COLO668 (cell line): Measurements from ENCODE around the gene MYT1.

Experiments used
- DNase-seq: peaks from one replicate; lab custom pipeline; 2025; ENCODE audit not compliant: unreplicated experiment; lab: John Stamatoyannopoulos, UW

The MYT1 gene

DNA sequence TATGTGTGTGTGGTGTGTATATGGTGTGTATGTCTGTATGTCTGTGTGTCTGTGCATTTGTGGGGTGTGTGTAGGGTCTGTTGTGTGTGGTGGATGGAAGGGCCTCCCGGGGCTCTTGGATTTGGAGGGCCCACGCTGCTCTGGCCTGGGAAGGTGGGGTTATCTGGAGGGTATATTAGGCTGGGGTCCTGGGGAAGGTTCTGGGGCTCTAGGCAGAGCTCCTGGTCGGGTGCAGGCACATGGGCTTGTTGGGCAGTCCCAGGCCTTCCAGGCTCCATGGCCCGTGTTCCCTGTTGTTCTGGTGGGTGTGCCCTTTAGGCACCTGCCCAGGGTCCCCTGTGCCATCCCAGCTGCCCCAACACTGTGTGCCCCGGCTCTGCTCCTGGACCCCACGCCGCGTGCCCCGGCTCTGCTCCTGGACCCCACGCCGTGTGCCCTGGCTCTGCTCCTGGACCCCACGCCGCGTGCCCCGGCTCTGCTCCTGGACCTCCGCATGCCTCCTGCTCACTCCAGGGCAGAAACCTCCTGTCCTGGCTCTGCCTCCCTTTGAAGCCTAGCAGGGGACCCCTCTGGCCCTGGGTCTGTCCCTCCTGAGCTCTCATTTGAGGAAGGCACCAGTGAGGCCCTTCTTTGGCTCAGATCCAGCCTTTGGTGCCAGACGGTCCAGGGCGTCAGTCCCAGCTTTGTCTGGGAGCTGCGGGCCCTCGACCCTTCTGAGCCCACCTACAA lies 10.2 kb upstream of the MYT1 start:
- no peak for DNase-seq

GRCh38 chr20:64154590-64155257 lies 9.5 kb upstream of the MYT1 start:
- DNase-seq: no peak

GRCh38 chr20:64155258-64156135 lies 8.8 kb upstream of the MYT1 start:
- DNase-seq: no peak

GRCh38 chr20:64156136-64156885 lies 7.9 kb upstream of the MYT1 start:
- DNase-seq: peak; percentile 33

DNA sequence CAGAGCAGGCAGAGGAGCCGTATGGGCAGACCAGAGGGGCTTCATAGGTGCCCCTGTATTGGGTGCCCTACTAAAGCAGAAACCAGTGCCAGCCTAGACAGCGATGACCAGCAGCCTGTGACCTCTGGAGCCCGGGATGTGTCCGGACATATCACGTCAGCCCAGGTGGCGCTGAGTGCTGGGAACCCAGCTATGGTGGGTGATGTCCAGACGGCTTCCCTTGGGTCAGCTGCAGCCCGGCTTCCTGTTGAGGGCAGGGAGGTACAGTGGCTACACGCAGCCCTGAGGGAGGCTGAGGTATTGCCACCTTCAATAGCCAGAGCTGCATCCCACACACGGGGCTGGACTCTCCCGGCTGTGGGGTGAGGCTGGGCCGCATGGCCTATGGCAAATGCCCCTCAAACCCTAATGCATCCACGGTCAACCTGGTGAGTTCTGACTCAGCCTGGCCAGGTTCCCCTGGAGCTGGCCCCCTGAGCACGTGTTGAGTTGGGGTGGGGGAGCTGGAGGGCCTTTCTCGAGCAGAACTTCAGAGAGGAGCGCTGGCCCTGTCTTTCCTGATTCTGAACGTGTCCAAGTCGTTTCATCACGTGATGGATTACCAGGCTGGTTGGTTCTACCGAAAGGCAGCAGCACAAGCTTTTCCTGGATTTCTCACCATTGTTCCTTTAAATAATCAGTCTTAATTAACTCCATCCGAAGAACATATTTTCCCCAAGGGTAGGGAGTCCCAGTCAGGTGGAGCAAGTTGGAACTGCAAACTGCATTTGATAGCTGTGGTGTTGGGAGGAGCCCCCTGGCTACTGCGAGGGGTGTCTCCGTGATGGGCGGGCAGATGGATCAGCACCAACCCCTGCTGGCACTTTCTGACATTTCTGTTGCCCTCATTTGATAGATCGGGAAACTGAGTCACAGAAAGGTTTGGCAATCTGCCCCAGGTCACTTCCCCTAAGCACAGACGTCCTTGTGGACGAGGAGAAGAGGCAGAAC lies 7.1 kb upstream of the MYT1 start:
- DNase-seq: no peak

DNA sequence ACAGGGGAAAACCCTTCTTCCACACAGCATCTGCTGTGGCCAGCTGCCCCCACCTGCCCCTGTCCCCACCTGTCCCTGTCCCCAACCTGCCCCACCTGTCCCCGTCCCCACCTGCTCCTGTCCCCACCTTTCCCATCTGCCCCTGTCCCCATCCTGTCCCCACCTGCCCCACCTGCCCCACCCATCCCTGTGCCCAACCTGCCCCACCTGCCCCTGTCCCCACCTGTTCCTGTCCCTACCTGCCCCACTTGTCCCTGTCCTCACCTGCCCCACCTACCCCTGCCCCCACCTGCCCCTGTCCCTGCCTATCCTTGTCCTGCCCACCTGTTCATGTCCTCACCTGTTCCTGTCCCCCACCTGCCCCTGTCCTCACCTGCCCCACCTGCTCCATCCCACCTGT lies 6.4 kb upstream of the MYT1 start:
- peak; percentile 63 for DNase-seq

DNA sequence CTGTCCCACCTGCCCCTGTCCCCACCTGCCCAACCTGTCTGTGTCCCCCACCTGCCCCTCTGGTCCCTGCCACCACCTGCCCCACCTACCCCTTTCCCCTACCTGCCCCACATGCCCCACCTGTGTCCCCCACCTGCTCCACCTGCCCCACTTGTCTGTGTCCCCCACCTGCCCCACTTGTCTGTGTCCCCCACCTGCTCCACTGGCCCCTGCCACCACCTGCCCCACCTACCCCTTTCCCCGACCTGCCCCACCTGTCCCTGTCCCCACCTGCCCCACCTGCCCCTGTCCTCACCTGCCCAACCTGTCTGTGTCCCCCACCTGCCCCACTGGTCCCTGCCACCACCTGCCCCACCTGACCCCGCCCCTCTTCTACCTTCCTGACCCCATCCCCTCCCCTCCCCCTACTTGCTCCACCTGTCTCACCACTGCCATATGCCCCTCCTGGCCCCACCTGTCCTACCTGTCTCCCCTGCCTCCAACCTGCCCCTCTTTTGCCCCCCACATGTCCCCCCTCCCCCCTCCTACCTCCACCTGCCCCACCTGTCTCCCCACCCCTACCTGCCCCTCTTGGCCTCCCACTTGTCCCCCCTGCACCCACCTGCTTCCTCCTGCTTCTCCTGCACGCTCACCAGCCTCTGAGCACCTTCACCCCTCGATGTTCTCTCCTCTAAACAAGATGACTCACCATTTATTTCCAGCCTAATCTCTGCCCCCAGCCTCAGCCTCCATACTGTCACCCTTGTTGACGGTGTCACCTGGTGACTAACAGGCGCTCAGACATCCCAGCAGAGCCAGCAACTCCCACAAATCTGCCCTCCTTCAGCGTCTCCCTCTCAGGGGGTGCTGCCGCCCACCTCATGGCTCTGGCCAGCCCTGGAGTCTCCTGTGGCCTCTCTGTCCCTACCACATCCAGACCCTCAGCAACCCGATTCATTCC lies 5.6 kb upstream of the MYT1 start:
- DNase-seq: peak; percentile 65

GRCh38 chr20:64159286-64159680 lies 5.0 kb upstream of the MYT1 start:
- peak; percentile 41 for DNase-seq

- no peak for DNase-seq
These were observed 4.5 kb upstream of the MYT1 start for GRCh38 chr20:64159711-64160110.

GRCh38 chr20:64160118-64160517 lies 4.1 kb upstream of the MYT1 start:
- DNase-seq: no peak

DNA sequence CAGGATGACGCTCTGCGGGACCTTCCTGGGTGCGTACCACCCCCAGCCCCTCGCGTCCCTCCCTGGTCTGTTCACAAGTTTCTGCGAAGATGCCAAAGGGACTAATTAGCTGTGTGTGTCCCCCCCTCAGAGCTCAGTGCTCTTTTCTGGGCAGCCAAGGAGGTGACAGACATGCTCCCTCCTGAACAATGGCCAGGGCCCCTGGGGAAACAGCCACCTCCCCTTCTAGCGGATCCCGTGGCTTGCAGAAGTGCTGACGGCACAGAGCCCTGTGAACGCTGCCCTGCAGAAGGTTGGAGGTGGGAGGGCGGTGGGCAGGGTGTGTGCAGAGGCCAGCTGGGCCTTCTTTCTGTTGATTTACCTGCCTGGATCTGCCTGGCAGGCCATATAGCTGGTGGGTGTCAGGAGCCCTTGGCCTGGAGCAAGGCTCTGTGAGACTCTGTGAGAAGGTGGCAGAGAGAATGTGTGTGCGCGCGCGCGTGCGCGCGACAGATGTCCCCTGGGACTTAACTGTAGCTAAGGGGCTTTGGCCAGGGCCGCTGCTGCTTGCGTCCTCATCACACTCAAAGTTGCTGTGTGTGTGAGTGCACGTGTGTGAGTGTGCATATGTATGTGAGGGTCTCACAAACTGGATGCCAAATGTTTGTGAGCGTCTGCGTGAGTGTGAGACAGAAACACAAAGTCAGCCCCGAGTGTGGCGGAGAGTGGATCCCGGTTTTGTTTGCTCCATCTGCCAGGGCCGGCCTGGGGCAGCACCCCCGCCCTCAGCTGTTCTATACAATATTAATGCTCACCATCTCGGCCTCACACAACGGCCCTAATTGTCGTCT lies 3.5 kb upstream of the MYT1 start:
- DNase-seq: peak; percentile 33

DNA sequence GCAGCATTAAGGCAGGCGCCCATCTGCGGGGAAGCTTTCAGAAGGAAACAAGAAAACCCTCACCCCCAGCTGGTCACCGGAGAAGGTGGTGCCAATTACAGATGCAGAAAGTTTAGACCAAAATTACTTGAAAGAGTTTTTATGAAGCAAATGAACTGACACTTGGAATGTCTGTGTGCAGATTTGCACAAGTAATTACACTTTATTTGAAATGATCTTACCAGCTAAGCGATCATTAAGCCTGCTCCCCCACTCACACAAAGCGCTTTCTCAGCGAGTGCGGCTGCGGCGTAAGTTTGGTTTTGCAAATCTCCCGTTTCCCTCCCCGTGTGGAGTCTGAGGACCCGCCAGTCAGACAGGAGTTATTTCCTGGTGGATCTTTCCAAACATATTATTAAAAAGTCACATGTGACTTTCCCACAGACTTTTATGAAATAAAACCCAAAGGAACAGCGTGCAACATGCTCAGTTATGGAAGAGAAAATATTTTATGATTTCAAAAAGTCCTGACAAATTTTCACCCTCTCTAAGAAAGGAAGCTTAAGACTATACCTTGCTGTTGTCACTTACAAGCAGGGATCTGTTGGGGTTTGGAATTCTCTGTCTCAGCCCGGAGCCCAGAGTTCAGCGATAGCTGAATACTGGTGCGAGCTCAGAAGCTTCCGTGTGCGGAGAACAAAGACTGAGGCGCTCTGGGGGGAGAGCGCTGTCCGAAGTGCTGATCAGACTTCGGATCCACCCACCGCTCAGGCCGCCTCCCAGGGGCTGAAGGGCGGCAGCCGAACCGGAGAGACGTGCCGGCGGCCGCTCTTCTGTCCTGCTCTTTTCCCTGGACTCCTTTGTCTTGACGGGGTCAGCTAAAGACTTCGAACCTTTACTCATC lies 2.7 kb upstream of the MYT1 start:
- DNase-seq: no peak

DNA sequence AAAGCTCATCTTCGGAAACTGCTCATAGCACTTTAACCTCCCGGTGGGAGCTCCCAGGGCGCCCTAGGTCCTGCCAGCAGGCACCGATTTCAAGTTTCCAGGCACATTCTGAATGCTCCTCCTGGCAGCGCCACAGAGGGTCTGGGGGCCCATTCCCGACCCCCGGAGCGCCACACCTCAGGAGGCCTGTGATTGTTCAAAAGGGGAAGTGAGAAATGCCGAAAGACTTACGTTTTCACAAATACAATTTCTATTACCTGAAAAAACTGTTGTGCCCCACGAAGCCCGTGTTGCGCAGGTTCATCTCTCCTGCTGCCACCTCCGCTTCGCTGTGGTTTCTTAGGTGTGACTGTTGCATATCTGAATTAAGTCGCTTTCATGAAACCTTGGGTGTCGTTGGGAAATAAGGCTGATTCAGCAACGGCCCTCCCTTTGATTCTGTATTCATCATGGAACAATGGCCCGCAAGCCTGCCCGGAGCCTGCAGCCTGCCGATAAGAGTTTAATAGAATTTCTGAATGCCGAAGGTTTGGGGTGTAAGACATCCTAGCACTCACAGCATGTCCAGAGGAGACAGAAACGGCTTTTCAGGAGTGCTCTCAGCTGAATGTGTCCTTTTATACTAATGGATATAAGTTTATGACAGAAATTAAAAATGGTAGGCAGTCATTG lies 1.9 kb upstream of the MYT1 start:
- DNase-seq: no peak

DNA sequence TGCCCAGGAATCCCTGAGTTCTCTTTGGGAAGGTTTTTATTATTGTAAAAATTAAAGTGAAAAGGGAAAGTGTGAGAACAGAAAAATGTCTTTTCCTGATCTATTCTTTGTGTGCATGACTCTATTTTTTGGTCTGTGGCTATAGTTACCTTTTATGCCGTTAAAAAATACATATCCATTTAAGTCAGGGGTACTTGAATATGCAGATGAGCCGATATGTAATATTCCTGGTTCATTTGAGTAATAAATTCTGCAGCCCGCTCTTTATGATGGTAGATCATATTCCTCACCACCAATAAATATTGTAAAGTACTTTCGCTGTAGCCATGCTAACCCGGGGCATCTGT lies 503 bp upstream of the MYT1 start:
- no peak for DNase-seq

DNA sequence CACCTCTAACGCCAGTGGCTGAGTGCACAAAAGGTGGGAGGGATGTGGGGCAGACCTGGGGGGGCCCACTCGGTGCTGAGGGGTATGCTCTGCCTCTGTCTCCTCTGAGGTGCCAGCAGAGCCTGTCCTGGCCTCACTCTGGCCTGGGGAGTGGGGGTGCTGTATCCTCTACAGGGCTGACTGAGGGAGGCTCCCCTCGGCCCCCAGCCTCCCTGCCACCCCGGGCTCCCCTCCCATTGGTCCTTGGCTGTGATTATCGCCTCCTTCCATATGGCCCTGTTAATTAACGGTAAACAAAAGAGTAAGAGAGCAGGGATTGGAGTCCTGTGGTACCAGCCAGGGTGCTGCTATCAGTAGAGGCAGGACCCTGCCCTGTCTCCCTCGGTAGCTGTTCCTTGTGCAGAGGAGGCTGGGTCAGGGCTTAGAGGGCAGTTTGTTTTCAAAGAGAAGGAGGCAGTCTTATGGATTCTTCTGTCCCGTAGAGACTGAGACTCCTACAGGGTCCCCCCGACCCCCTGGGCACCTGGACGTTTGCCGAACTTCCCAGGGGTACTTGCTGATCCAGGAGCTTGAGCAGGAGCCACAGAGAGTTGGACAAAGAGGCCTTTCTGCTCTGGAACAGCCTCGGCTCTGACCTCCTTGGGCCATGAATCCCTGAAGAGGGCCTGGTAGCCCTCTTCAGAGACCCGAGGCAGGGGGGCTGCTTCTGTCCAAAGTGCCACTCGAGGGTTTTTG lies 1.8 kb downstream of the MYT1 start:
- DNase-seq: no peak
